HepG2 (cell line): Measurements from ENCODE around the gene ETFA. TPM values are rescaled to one million over a fixed set of nuclear protein-coding genes. Genes with fewer than 3 reads are reported as not detected.

Source experiments
- DPF2 ChIP-seq: sonication (generic); formaldehyde crosslinking; IDR thresholded peaks from 2 replicates; pipeline ENCODE4 v1.4.0; 2020; ENCODE audit warnings: mild to moderate bottlenecking, low read depth, missing genetic modification reagents, borderline replicate concordance
- IRX3 ChIP-seq: sonication (generic); formaldehyde crosslinking; IDR thresholded peaks from 2 replicates; pipeline ENCODE4 v1.8.1; 2023; ENCODE audit warnings: mild to moderate bottlenecking, low read depth, missing genetic modification reagents, borderline replicate concordance
- JUNB ChIP-seq: sonication (generic); formaldehyde crosslinking; IDR thresholded peaks from 2 replicates; pipeline ENCODE4 v1.8.0; 2022; ENCODE audit warnings: missing genetic modification reagents, mild to moderate bottlenecking, borderline replicate concordance
- NFYB ChIP-seq: sonication (generic); formaldehyde crosslinking; IDR thresholded peaks from 2 replicates; pipeline ENCODE4 v1.4.0; 2020; ENCODE audit warnings: missing genetic modification reagents
- NR2F6 ChIP-seq, 2 experiments: IDR thresholded peaks; 2 replicates each; pipeline ENCODE4 v1.6.1; 2016; ENCODE audit warnings: antibody characterized with exemption in 1 of 2, mild to moderate bottlenecking in 1 of 2
- RAD21 ChIP-seq: fragments of 450-650 bp; formaldehyde crosslinking; IDR thresholded peaks from 2 replicates; pipeline ENCODE4 v1.5.0; 2020; ENCODE audit warnings: mild to moderate bottlenecking
- RAD51 ChIP-seq: fragments of 450-650 bp; IDR thresholded peaks from 2 replicates; pipeline ENCODE4 v1.6.1; 2016; ENCODE audit warnings: borderline replicate concordance
- RXRB ChIP-seq: IDR thresholded peaks from 2 replicates; pipeline ENCODE4 v1.6.1; 2016; ENCODE audit warnings: borderline replicate concordance, missing genetic modification reagents, missing compliant biosample characterization
- SOX13 ChIP-seq, 3 experiments: fragments of 450-650 bp in 1 of 3; sonication (generic) in 1 of 3; formaldehyde crosslinking in 1 of 3; IDR thresholded peaks in 2 of 3; conservative IDR thresholded peaks in 1 of 3; 2 replicates each; pipeline versions ENCODE4 v1.5.0 to v1.6.1; 2016 to 2020; ENCODE audit warnings: antibody characterized with exemption in 1 of 3, mild to moderate bottlenecking in 1 of 3, missing compliant biosample characterization in 1 of 3, missing genetic modification reagents in 1 of 3, moderate library complexity in 1 of 3
- SRF ChIP-seq: IDR thresholded peaks from 2 replicates; pipeline ENCODE4 v1.6.1; 2011; ENCODE audit warnings: mild to moderate bottlenecking, low read depth, low read length, moderate library complexity
- ZFP36 ChIP-seq: fragments of 150-350 bp; IDR thresholded peaks from 2 replicates; pipeline ENCODE4 v1.6.1; 2018; ENCODE audit warnings: borderline replicate concordance, low read length, low read depth; ENCODE audit not compliant: partially characterized antibody
- ZNF484 ChIP-seq: sonication (generic); formaldehyde crosslinking; IDR thresholded peaks from 2 replicates; pipeline ENCODE4 v1.5.1; 2020; ENCODE audit warnings: mild to moderate bottlenecking, low read depth, missing genetic modification reagents, borderline replicate concordance
- ZNF607 ChIP-seq: sonication (generic); formaldehyde crosslinking; IDR thresholded peaks from 2 replicates; pipeline ENCODE4 v1.5.1; 2020; ENCODE audit warnings: missing genetic modification reagents, mild to moderate bottlenecking, borderline replicate concordance
- ZNF775 ChIP-seq: sonication (generic); formaldehyde crosslinking; IDR thresholded peaks from 2 replicates; pipeline ENCODE4 v1.4.0; 2020; ENCODE audit warnings: missing genetic modification reagents, mild to moderate bottlenecking, moderate library complexity, borderline replicate concordance
- ZNF780A ChIP-seq: sonication (generic); formaldehyde crosslinking; IDR thresholded peaks from 2 replicates; pipeline ENCODE4 v1.8.0; 2022; ENCODE audit warnings: mild to moderate bottlenecking, missing genetic modification reagents, moderate library complexity
- ZNF879 ChIP-seq: sonication (generic); formaldehyde crosslinking; IDR thresholded peaks from 2 replicates; pipeline ENCODE4 v1.8.1; 2023; ENCODE audit warnings: missing genetic modification reagents
- polyA plus RNA-seq, 8 experiments: library from polyadenylated mRNA; depleted of rRNA in 3 of 8; stranded (reverse) in 7 of 8; unstranded in 1 of 8; fragments of >200 nt; fragmentation: Illumina TruSeq in 4 of 8; extraction: Trizol in 4 of 8; gene quantifications; 2 replicates each; pipeline versions ENCODE4 v1.2.1 to v1.2.3, GENCODE V29; 2011 to 2016; ENCODE audit warnings: low read depth in 4 of 8, missing spikeins in 1 of 8, mixed read lengths in 1 of 8; ENCODE audit not compliant: insufficient read depth in 1 of 8
- total RNA-seq, 5 experiments: library from RNA; depleted of rRNA; stranded (reverse); fragments of >200 nt; fragmentation: Illumina TruSeq; extraction: Trizol; gene quantifications; 2 replicates each; pipeline ENCODE4 v1.2.3, GENCODE V29; 2016; ENCODE audit warnings: low read depth in 1 of 5
- TF ChIP-seq, protein P1 (sequence below): sonication (generic); formaldehyde crosslinking; IDR thresholded peaks from 2 replicates; pipeline ENCODE4 v1.5.1; 2020; ENCODE audit warnings: missing genetic modification reagents, mild to moderate bottlenecking, borderline replicate concordance
- TF ChIP-seq, protein P2 (sequence below): IDR thresholded peaks from 2 replicates; pipeline ENCODE4 v1.6.1; 2016; ENCODE audit warnings: mild to moderate bottlenecking
- TF ChIP-seq, protein P3 (sequence below): IDR thresholded peaks from 2 replicates; pipeline ENCODE4 v1.6.1; 2012; ENCODE audit warnings: inconsistent platforms
- TF ChIP-seq, protein P4 (sequence below): sonication (generic); formaldehyde crosslinking; IDR thresholded peaks from 2 replicates; pipeline ENCODE4 v1.5.1; 2020; ENCODE audit warnings: missing genetic modification reagents, mild to moderate bottlenecking, borderline replicate concordance
- TF ChIP-seq, protein P5 (sequence below): sonication (generic); formaldehyde crosslinking; IDR thresholded peaks from 2 replicates; pipeline ENCODE4 v1.8.0; 2022; ENCODE audit warnings: missing genetic modification reagents, low read depth, mild to moderate bottlenecking, borderline replicate concordance
- TF ChIP-seq, protein P6 (sequence below): sonication (generic); formaldehyde crosslinking; IDR thresholded peaks from 2 replicates; pipeline ENCODE4 v1.5.1; 2020; ENCODE audit warnings: mild to moderate bottlenecking, missing genetic modification reagents, moderate library complexity

ETFA gene
- total and polyA plus RNA-seq, 2 of the 13 experiments (the other 11 are each of a cell fraction or from before 2014, with no cell fraction given) = 291 to 396 TPM

DNA sequence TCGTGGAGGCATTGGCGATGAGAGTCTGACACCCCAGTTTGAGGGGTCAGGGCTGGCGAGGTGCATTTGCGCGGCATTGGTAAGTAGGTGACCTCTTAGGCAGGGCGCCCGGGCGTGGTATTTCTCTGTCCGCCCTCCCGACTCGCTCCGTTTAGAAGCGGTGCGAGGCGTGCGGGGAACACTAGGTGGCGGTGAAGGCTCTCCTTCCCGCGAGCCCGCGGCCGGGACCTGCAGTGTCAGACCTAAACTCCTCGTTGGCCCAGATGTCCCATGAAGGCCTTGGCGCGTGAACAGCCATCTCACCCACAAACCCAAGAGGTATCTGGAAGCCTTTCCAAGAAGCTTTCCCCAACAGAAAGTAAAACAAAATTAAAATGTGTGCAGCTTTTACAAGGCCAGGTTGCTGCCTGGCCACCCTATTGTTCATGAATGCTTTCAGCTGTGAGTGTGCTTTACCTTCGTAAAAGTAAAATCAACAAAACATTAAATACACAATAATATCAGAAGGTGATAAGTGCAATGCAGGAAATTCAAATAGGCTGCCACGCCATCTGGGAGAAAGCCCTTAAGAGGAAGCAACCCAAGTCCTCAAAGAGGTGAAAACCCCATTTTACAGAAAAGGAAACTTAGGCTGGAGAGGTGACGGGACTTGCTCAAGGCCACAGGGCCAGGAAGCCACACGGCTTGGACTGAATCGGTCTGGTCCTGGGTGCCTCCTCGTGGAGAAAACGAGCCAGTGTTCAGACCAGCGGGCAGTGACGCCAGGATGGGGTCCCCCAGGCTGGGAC is 120.3 kb downstream of the ETFA start (continued):
- TF ChIP-seq, protein P1, sequence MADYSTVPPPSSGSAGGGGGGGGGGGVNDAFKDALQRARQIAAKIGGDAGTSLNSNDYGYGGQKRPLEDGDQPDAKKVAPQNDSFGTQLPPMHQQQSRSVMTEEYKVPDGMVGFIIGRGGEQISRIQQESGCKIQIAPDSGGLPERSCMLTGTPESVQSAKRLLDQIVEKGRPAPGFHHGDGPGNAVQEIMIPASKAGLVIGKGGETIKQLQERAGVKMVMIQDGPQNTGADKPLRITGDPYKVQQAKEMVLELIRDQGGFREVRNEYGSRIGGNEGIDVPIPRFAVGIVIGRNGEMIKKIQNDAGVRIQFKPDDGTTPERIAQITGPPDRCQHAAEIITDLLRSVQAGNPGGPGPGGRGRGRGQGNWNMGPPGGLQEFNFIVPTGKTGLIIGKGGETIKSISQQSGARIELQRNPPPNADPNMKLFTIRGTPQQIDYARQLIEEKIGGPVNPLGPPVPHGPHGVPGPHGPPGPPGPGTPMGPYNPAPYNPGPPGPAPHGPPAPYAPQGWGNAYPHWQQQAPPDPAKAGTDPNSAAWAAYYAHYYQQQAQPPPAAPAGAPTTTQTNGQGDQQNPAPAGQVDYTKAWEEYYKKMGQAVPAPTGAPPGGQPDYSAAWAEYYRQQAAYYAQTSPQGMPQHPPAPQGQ (CRISPR knock-in tag) = no peak
- TF ChIP-seq RXRB (CRISPR knock-in tag) (peak; percentile 45; the same call in 1 of the 2 replicates), IRX3 (CRISPR knock-in tag) (no peak), ZNF484 (no peak), ZNF879 (CRISPR knock-in tag) (no peak), ZNF607 (CRISPR knock-in tag) (0 out of 2 replicates have a peak, but pooled peaks have one; percentile 54), NFYB (no peak), JUNB (no peak), ZNF780A (CRISPR knock-in tag) (no peak), ZFP36 (no peak), DPF2 (CRISPR knock-in tag) (no peak), NR2F6 (IDR thresholded peaks at IDR 0.05) (no peak), NR2F6 (CRISPR knock-in tag; IDR thresholded peaks at IDR 0.05) (peak; percentile 13; the same call in 1 of the 2 replicates), ZNF775 (CRISPR knock-in tag) (no peak), RAD51 (no peak), SRF (no peak), RAD21 (CRISPR knock-in tag) (peak; percentile 84), SOX13 (IDR thresholded peaks at IDR 0.05) (no peak), SOX13 (CRISPR knock-in tag; conservative IDR thresholded peaks at IDR 0.05 in 1 of 2, IDR thresholded peaks at IDR 0.05 in 1 of 2) (0 out of 4 replicates have a peak, but pooled peaks of 1 of the 2 experiments have one; percentile 15)
- TF ChIP-seq, protein P2, sequence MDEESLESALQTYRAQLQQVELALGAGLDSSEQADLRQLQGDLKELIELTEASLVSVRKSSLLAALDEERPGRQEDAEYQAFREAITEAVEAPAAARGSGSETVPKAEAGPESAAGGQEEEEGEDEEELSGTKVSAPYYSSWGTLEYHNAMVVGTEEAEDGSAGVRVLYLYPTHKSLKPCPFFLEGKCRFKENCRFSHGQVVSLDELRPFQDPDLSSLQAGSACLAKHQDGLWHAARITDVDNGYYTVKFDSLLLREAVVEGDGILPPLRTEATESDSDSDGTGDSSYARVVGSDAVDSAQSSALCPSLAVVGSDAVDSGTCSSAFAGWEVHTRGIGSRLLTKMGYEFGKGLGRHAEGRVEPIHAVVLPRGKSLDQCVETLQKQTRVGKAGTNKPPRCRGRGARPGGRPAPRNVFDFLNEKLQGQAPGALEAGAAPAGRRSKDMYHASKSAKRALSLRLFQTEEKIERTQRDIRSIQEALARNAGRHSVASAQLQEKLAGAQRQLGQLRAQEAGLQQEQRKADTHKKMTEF (CRISPR knock-in tag) = 0 out of 2 replicates have a peak, but pooled peaks have one; percentile 24
- TF ChIP-seq, protein P3, sequence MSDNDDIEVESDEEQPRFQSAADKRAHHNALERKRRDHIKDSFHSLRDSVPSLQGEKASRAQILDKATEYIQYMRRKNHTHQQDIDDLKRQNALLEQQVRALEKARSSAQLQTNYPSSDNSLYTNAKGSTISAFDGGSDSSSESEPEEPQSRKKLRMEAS = 0 out of 2 replicates have a peak, but pooled peaks have one; percentile 35
- TF ChIP-seq, protein P4, sequence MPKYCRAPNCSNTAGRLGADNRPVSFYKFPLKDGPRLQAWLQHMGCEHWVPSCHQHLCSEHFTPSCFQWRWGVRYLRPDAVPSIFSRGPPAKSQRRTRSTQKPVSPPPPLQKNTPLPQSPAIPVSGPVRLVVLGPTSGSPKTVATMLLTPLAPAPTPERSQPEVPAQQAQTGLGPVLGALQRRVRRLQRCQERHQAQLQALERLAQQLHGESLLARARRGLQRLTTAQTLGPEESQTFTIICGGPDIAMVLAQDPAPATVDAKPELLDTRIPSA (CRISPR knock-in tag) = no peak
- TF ChIP-seq, protein P5, sequence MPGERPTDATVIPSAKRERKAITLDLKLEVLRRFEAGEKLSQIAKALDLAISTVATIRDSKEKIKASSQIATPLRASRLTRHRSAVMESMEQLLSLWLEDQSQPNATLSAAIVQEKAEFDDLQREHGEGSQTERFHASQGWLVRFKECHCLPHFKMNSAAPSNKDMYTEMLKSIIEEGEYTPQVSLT (CRISPR knock-in tag) = no peak
- TF ChIP-seq, protein P6, sequence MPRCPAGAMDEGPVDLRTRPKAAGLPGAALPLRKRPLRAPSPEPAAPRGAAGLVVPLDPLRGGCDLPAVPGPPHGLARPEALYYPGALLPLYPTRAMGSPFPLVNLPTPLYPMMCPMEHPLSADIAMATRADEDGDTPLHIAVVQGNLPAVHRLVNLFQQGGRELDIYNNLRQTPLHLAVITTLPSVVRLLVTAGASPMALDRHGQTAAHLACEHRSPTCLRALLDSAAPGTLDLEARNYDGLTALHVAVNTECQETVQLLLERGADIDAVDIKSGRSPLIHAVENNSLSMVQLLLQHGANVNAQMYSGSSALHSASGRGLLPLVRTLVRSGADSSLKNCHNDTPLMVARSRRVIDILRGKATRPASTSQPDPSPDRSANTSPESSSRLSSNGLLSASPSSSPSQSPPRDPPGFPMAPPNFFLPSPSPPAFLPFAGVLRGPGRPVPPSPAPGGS (CRISPR knock-in tag) = no peak
